Measurements from ENCODE around the gene BHMT. TPM values are rescaled to one million over a fixed set of nuclear protein-coding genes. Genes with fewer than 3 reads are reported as not detected.

The BHMT gene
- total and polyA plus RNA-seq, 2 of the 4 experiments (the other 2 are of a cell fraction): not detected

GRCh38 chr5:79120221-79120620 lies 8.6 kb downstream of the BHMT start:
- intact Hi-C loops (cut with micrococcal nuclease): no loop called here
- WGBS, 2 experiments (ENCODE audit: extremely low coverage in 2 of 2, insufficient read length in 1 of 2): no CpG with 5 or more reads among the region's 4 CpGs
- Histone ChIP-seq H4K20me1 (ENCODE audit: insufficient read depth, low read length) (no peaks in the 10 kb centered on the region), H3K18ac (ENCODE audit: low read depth, low read length) (no peak overlapping the region), H2BK5ac (ENCODE audit: low read depth, low read length, poor library complexity, severe bottlenecking) (no peak overlapping the region), H2AK9ac (replicated peaks; ENCODE audit: low read depth, low read length, poor library complexity) (no peak overlapping the region), H4K5ac (ENCODE audit: low read depth, low read length) (no peak overlapping the region), H3K27me3 (ENCODE audit: control insufficient read depth, insufficient read depth, low read length) (peaks cover 8% of the 10 kb centered on the region), H3K4ac (ENCODE audit: low read depth, low read length) (no peak overlapping the region), H3K27ac (ENCODE audit: insufficient read depth, low read length) (no peak overlapping the region), H3K9me3 (ENCODE audit: control insufficient read depth, insufficient read depth, low read length) (no peaks in the 10 kb centered on the region), H3K9me1 (ENCODE audit: insufficient read depth, low read length) (no peaks in the 10 kb centered on the region), H4K91ac (ENCODE audit: insufficient read depth, low read depth, low read length) (no peak overlapping the region), H4K8ac (ENCODE audit: low read depth in 2 of 2, low read length in 2 of 2) (no peak overlapping the region), H3K36me3 (ENCODE audit: control insufficient read depth, insufficient read depth, low read length) (no peaks in the 10 kb centered on the region), H3K4me2 (ENCODE audit: low read depth, low read length) (no peak overlapping the region), H3K56ac (ENCODE audit: extremely low read depth, insufficient read depth, low read length) (no peak overlapping the region), H3K79me1 (ENCODE audit: low read depth in 1 of 2, low read length in 2 of 2) (no peaks in the 10 kb centered on the region), H3K9ac (ENCODE audit: low read depth, low read length) (no peak overlapping the region), H2BK20ac (ENCODE audit: low read depth, low read length) (no peak overlapping the region), H3K4me3 (ENCODE audit: insufficient read depth, low read depth, low read length) (no peak overlapping the region), H2BK15ac (ENCODE audit: low read depth, low read length) (no peak overlapping the region), H3K23ac (ENCODE audit: low read depth, low read length) (no peak overlapping the region), H3K14ac (replicated peaks; ENCODE audit: low read depth, low read length) (no peak overlapping the region), H2BK120ac (ENCODE audit: low read depth, low read length) (no peak overlapping the region), H2AK5ac (ENCODE audit: low read depth, low read length) (no peak overlapping the region), H3K4me1 (ENCODE audit: control insufficient read depth, insufficient read depth, low read length) (no peaks in the 10 kb centered on the region), H2AFZ (replicated peaks; ENCODE audit: low read length, poor library complexity) (no peak overlapping the region)
- DNase-seq (no peak), ATAC-seq (ENCODE audit: low read depth) (no peak)
- in situ Hi-C loops (cut with MboI; ENCODE audit: low sequenced_read_pairs): no loop called here
- BruUV-seq (replicated peaks): no TSS peak
- ChIA-PET POLR2A (ENCODE audit: unreplicated experiment) (no interaction called here), CTCF (no interaction called here)
- dilution Hi-C loops (cut with HindIII; ENCODE audit: low sequenced_read_pairs, unreplicated experiment): no loop called here
- TF ChIP-seq MAZ (IDR thresholded peaks at IDR 0.05; ENCODE audit: borderline replicate concordance, low read depth, low read length): no peak
- TF ChIP-seq FOS (IDR thresholded peaks at IDR 0.05; ENCODE audit: low read depth, low read length): no peak
- peak; percentile 49; the same call in 1 of the 2 replicates for TF ChIP-seq CEBPB (IDR thresholded peaks at IDR 0.05; ENCODE audit: low read depth, low read length)

Data from IMR-90 (cell line).